NCI-H128 (cell line): ENCODE data around the gene GZMM.

Experiments used
- DNase-seq: peaks from one replicate; lab custom pipeline; 2025; ENCODE audit not compliant: unreplicated experiment; lab: John Stamatoyannopoulos, UW

Gene GZMM

GRCh38 chr19:543910-544608 lies at the start of gene GZMM:
GZMM (plus strand) TSS chr19:544053; CDS start chr19:544072, 19 bp downstream.
- no peak for DNase-seq

GRCh38 chr19:494171-495080 lies 49.4 kb upstream of the GZMM start:
- no peak for DNase-seq

- DNase-seq, result no peak
Measured at GRCh38 chr19:495081-495401, 48.8 kb upstream of the GZMM start.

- DNase-seq, result no peak
Measured at GRCh38 chr19:495402-496111, 48.3 kb upstream of the GZMM start.

GRCh38 chr19:496112-496665 lies 47.7 kb upstream of the GZMM start, which contains the start of gene MADCAM1:
MADCAM1 (plus strand) TSS chr19:496486; CDS start chr19:496500, 14 bp downstream.
- no peak for DNase-seq

GRCh38 chr19:496986-497385 lies 46.9 kb upstream of the GZMM start:
- DNase-seq, result no peak

- no peak for DNase-seq
Measured at GRCh38 chr19:497491-497868, 46.4 kb upstream of the GZMM start.

- DNase-seq, result no peak
Measured at GRCh38 chr19:497869-498510, 45.9 kb upstream of the GZMM start.

- DNase-seq, result no peak
Measured at GRCh38 chr19:498511-498891, 45.4 kb upstream of the GZMM start.

GRCh38 chr19:498977-499623 lies 44.8 kb upstream of the GZMM start:
- no peak for DNase-seq

GRCh38 chr19:501646-502045 lies 42.2 kb upstream of the GZMM start:
- DNase-seq, result no peak

GRCh38 chr19:504616-505015 lies 39.2 kb upstream of the GZMM start:
- DNase-seq, result no peak

GRCh38 chr19:506404-507285 lies 37.2 kb upstream of the GZMM start:
- peak; percentile 99 for DNase-seq

- no peak for DNase-seq
Measured at GRCh38 chr19:507286-508203, 36.3 kb upstream of the GZMM start, which contains the start of gene TPGS1. TPGS1 (plus strand) TSS chr19:507497; CDS start chr19:507507, 10 bp downstream.

- DNase-seq, result no peak
Measured at GRCh38 chr19:508204-509150, 35.4 kb upstream of the GZMM start.

GRCh38 chr19:510606-511100 lies 33.2 kb upstream of the GZMM start:
- DNase-seq, result peak; percentile 63
